NCI-H748 treated with DMSO at 0.1 percent for 48 hours (cell line): Measurements from ENCODE around the gene AVEN.
"Not testable (repeated sequence)": the region's sequence is repeated elsewhere in the genome, so short reads cannot be mapped to it uniquely, and the experiment has no call there.

ENCODE experiments used
- DNase-seq: peaks from one replicate; lab custom pipeline; 2025; lab: John Stamatoyannopoulos, UW

Gene AVEN, protein sequence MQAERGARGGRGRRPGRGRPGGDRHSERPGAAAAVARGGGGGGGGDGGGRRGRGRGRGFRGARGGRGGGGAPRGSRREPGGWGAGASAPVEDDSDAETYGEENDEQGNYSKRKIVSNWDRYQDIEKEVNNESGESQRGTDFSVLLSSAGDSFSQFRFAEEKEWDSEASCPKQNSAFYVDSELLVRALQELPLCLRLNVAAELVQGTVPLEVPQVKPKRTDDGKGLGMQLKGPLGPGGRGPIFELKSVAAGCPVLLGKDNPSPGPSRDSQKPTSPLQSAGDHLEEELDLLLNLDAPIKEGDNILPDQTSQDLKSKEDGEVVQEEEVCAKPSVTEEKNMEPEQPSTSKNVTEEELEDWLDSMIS

DNA sequence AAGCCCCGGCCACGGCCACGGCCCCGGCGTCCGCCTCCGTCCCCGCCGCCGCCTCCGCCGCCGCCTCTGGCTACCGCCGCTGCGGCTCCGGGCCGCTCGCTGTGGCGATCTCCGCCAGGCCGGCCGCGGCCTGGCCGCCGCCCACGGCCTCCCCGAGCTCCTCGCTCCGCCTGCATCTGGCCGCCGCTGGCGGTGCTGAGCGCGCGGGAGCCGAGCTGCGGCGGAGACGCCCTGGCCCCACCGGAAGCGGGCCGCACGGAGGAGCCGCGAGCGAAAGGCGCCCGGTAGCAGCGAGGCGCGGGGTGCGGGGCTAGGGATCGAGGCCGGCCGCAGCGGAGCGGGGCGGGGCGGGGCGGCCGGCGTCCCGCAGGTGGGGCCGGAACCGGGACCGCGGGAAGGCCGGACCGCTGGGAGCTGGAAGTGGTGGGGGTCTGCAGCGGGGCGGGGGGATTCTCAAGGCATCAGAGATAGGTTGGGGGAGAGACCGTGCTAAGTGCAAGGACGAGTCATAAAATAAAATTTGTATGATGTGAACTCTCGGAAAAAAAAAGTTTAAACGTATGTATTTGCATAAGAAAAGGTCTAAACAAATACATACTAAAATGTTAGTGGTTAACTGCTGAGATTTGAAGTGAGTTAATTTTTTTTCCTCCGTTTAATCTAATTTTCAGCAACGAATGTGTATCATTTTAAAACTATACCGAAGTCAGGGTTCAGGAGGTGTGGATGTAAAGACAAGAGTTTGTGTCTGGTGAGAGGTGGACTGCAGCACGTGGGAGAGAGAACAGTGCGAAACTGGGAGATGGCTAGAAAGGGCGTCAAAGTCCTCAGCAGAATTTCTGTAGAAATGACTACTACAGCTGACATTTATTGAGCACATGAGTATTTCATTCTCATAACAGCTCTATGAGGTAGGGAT, at the start of gene AVEN:
Gene AVEN, minus strand, starts transcription at position 334 of the 919 bp plus-strand sequence. Its CDS starts 158 bp downstream, at position 176.
- peak; percentile 0 for DNase-seq

DNA sequence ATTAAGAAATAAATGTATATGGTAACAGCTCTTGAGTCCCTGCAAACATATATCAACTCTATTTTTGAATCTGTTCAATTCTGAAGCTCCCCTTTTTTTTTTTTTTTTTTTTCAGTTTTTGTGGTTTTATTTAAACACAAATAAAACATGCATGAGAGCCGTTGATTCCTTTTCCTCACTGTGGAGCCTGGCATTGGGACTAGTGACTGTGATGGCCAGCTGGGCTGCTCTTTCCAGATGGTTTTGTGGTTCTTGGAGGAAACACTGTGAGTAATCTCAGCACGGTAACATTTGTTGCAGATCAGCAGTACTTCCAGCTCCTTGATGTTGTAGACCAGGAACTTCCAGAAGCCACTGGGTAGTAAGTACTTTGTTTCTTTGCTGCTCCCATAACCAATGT, 46.7 kb upstream of the AVEN start:
- DNase-seq = no peak

DNA sequence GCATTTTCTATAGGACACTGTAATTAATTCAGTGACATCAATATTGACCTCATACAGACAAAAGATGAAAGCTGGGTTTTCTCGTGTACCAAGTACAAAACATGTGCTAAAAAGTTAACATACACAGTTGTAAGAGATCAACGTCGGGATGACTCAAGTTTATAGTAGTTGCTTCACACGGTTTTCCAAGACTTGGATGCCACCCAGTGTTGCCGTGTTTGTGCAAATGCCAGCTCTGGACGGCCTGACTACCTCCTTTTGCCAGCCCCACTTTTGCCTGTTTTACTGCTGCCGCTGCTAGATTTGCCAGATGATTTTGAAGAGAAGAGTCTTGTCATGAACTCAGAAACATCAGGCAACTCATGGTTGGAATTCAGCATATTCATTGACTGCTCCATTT, 45.1 kb upstream of the AVEN start:
- DNase-seq = no peak

DNA sequence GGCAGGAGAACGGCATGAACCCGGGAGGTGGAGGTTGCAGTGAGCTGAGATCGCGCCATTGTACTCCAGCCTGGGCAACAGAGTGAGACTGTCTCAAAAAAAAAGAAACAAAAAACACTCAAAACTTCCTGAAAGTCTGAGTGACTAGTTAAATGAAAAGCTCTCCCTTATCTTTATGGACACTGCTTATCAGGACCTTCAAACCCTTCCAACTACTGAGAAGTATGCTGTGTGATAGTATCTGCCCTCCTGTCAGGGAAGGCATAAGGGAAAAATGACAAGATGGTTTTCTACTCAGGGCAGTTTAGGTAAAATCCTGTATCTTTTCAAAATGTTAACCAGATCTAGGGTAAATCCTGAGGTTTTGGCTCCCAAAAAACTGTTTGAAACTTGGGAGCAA, 40.9 kb upstream of the AVEN start:
- no peak for DNase-seq

DNA sequence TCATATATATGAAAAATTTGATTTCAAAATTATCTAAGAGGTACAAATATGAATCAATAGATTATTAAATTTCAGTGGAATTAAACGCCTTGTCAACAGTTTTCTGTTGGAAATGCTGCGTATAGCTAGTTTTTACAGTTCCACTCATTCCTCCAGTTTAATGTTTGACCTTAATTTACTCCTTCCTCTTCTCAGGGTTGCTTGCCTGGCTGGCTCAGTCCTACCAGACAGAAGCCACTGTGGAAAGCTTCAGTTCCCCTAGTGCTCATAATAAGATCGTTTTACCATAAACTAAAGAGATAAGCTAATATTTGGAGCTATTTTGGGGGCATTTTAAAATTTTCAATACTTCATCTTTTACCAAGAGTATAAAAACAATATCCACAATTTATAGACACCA, 39.9 kb upstream of the AVEN start:
- no peak for DNase-seq

DNA sequence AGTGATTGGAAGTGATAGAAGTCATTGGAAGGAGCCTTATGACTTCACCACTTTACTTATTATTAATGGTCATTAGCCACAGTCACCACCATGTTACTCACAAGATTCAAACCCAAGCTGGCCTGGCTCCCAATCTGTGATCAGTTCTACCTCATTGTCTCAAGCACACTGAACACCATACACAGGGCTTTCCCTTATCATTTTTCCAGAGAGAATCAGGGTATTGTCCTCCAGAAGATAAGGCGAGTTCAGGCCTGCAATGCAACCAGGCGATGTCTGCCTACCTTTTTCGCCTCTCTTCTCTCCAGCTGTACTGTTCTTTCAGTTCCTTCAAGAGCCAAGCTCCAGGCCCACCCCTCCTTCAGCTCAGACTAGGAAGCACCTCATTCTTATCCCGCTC, 37.8 kb upstream of the AVEN start:
- no peak for DNase-seq

DNA sequence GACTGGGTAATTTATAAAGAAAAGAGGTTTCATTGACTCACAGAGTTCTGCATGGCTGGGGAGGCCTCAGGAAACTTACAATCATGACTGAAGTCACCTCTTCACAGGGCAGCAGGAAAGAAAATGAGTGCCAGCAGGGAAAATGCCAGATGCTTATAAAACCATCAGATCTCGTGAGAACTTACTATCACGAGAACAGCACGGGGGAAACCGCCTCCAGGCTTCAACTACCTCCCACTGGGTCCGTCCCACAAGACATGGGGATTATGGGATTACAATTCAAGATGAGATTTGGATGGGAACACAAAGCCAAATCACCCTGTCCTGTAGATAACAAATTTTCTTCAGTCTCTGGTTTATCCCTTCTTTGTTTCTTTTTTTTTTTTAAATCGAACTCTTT, 31.0 kb upstream of the AVEN start:
- no peak for DNase-seq

DNA sequence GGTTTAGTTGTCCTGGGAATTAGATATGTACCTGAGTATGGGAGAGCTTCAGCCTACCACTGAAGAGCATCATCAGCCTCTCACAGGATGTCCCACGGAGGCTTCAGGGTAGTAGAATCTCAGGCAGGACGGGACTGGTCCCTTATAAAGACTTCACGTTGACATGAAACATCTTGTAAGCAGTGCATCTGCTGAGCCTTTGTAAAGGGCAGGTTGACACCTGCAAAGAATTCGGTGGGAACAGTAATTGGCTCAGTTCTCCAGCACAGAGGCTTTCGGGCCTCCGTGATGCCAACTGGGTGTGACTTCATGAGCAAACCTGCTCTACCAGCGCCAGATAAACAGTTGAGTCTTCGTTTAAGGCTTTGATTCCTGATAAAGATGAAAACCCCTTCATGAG, 26.9 kb upstream of the AVEN start:
- no peak for DNase-seq

DNA sequence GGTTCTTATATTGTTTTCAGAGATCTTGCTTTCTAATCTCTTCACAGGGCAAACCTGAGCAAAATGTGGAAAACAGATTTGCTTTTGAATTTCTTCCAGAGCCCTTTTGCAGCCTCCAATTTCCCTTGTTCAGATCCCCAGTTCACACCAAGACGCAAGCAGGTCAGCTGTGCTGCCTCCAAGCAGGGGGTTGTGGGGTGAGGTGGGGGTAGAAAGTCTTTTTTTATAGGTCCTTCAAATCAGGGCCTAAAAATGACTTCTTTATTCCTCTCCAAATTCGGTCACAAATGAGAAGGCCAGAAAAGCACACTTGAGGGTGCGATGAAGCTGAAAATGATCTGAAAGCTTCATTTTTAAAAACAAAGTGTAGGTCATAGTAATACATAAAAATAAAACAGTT, 26.3 kb upstream of the AVEN start:
- DNase-seq = no peak

DNA sequence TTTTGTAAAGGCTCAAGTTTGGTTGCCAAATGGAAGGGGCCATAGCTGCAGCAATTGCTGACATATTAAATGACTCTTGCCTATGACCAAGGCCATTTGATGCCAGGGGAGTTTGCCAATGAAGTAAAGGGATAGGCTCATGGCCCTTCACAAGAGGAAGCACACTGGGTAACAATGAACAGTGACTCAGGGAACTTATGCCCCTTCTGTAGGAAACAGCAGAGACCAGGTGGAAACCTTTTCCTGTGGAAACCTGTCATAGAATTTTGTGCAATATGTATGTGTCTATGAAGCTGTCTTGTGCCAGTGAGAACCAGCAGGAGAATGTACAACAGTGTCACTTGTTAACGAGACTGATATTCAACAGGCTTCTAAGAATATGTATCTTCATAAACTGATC, 25.4 kb upstream of the AVEN start:
- no peak for DNase-seq

DNA sequence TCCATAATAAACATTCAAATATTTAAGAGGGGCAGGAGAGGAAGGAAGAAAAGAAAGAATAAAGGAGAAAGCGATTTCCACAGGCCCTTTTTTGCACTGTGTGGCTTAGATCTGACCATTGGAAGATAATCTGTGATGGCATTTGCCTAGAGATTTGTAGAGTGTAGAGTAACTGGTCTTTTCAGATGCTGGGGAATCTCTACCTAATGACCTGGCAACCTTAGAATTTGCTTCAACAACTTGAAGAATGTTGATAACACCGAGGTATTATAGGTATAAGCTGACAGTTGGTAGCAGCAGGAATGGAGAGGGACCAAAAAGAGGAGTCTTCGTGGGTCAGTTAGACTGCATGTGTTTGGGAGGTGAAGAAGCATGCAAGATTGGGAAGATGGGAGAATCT, 20.9 kb upstream of the AVEN start:
- DNase-seq = no peak

DNA sequence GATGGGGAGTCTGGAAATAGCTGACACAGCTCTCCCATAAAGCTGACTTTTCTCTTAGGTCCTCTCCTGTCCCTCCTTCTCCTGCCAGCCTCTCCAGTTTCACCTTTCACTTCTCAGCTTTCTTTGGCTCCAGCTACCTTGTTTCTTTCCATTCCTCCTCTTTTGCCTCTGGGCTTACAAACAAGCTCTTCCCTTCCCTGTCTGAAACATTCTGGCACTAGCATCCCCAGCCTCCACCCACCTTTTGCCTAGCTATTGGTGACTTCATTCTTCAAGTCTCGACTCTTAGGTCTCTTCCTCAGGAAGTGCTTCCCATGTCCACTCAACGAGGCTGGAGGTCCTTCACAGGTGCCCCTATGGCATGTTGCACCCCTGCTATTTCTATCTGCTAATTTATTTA, 20.5 kb upstream of the AVEN start:
- DNase-seq = no peak

DNA sequence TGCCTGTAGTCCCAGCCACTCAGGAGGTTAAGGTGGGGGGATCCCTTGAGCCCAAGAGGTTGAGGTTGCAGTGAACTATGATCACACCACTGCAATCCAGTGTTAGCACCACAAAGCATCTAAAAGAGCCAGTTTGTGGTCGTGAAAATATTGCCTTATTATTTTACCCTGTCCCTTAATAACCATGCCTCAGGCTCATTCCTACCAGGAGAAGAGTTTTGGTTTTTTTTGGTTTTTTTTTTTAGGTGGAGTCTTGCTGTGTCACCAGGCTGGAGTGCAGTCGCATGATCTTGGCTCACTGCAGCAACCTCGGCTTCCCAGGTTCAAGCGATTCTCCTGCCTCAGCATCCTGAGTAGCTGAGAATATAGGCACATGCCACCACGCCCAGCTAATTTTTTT, 17.9 kb upstream of the AVEN start:
- no peak for DNase-seq

DNA sequence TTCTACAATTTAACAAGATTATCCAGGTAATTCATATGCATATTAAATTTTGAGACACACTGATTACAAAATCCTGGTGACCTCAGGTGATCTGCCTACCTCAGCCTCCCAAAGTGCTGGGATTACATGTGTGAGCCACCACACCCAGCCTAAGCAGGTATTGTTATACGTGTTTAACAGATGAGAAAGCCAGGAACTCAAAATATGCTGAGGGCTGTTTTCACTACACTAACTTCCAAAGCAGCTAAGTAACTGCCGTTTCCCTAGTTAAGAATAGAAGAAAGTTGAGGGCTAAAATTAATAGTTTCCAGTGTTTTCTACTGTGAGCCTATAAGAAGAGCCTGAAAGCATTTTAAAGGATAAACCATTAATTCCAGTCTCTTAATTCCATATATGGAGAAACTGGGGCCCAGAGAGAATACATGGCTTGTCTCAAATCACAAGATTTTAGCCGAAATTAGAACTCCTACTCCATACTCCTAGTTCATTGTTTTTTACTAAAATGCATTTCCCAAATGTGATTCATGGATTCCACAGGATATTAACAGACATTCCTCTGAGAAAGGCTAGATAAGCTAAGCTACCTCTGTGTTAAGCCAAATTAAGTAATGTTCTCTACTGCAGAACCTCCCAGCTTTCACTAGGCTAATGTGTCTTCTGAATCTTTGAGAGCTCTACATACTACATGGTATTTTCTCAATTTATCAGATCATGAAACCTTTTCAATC, 17.0 kb upstream of the AVEN start:
- DNase-seq = no peak

DNA sequence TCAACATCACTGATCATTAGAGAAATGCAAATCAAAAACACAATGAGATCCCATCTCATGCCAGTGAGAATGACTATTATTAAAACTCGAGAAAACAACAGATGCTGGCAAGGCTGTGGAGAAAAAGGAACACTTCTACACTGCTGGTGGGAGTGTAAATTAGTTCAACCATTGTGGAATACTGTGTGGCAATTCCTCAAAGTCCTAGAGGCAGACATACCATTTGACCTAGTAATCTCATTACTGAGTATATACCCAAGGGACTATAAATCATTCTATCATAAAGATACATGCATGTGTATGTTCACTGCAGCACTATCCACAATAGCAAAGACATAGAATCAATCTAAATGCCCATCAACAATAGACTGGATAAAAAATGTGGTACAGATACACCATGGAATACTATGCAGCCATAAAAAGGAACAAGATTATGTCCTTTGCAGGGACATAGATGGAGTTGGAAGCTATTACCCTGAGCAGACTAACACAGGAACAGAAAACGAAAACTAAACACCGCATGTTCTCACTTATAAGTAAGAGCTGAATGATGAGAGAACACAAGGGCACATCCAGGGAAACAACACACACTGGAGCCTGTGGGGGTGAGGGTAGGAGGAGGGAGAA, 15.2 kb upstream of the AVEN start:
- DNase-seq = no peak

DNA sequence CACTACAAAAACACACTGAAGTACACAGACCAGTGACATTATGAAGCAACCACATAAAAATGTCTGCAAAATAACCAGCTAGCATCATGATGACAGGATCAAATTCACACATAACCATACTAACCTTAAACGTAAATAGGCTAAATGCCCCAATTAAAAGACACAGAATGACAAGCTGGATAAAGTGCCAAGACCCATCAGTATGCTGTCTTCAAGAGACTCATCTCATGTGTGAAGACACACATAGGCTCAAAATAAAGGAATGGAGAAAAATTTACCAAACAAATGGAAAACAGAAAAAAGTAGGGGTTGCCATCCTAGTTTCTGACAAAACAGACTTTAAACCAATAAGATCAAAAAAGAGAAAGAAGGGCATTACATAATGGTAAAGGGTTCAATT, 11.4 kb upstream of the AVEN start:
- not testable (repeated sequence) for DNase-seq

DNA sequence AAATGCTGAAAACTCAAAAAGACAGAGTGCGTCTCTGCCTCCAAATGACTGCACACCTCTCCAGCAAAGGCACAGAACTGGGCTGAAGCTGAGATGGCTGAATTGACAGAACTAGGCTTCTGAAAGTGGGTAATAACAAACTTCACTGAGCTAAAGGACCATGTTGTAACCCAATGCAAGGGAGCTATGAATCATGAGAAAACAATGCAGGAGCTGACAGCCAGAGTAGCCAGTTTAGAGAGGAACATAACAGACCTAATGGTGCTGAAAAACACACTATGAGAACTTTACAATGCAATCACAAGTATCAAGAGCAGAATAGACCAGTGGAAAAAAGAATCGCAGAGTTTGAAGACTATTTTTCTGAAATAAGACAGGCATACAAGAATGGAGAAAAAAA, 10.1 kb upstream of the AVEN start:
- no peak for DNase-seq

DNA sequence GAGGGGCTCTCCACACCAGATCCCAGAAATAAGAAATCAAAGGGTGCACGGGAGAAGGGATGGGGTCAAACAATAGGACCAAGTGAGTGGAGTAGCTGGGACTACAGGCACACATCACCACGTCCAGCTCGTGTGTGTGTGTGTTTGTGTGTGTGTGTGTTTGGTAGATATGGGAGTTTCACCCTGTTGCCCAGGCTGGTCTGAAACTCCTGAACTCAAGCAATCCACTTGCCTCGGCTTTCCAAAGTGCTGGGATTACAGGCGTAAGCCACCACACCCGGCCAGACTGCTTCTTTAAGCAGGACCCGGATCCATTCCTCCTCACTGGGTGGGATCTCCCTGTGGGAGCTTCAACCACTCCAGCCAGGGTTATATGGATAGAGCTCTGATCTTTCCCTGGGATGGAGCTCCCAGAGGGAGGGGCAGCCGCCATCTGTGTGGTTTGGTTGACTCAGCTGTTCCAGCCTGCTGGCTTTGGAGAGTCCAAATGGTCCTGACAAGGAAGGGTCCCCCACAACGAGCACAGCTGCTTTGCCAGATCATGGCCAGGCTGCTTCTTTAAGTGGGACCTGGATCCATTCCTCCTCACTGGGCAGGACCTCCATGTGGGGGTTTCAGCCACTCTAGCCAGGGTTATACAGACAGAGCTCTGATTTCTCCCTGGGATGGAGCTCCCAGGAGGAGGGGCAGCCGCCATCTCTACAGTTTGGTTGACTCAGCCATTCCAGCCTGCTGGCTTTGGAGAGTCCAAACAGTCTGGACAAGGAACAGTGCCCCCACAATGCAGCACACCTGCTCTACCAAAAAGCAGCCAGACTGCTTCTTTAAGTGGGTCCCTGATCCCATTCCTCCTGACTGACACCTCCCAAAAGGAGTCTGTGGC, 9.1 kb upstream of the AVEN start:
- DNase-seq = no peak

DNA sequence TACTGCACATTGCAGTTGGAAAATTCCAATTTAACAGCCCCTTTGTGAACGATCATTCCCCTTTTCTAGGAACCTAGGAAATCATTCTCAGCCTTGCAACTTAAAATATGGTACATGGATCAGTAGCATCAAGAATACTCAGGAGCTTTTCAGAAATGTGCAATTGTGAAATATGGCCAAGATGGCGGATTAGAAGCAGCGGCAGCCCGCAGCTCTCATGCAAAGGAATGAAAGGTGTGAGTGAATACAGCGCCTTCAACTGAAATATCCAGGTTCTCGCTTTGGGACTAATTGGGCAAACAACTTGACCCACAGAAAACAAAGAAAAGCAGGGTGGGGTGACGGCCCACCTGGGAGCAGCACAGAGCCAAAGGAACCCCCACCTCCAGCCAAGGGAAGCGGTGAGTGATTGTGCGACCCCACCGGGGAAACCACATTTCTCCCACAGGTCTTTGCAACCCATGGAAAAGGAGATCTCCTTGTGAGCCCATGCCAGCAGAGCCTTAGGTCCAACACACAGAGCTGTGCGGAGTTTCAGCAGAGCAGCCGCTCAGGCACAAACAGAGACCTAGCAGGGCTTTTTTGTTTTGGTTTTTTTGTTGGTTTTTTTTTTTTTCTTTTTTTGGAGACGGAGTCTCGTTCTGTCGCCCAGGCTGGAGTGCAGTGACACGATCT, 7.6 kb upstream of the AVEN start:
- no peak for DNase-seq

DNA sequence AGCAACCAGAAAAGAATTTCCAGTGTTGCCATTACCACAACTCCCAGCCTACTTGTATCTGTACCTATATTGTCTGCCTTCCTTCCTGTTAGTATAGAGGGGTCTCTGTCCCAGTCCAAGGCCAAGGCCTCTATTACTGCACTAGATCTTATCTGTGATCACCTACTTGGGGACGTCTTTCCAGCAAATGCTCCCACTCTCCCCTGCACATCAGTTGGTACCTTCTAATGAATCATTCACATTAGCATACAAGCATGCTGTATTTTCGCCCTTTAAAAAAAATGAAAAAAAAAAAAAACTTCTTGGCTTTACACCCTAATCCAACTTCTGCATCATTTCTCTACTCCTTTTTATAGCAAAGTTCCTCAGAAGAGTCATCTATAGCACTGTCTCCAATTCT, 4.8 kb upstream of the AVEN start:
- DNase-seq = no peak

DNA sequence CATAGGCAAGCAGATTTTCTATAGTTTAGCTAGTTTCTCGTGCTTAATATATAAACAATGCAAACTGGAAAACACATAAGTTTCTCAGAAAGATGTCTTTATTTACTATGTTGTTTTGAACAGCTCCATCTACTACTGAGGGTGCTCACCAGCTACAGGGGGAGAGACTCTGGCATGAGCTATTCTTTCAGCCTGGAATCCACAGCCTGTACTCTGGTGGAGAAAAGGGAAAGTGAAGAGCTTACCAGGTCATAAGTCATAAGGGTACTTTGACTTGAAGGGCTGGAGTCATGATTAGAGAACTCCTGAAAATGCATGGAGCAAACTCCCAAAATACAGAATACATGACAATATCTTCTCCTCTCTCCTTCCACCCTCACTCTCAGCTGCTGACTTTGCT, 4.4 kb upstream of the AVEN start:
- DNase-seq = no peak
